Loucy (cell line): ENCODE data around the gene PTOV1.

Source experiments
- EZH2phosphoT487 ChIP-seq: fragments of 200-600 bp; IDR thresholded peaks from 2 replicates; pipeline ENCODE4 v1.6.1; 2018; ENCODE audit warnings: antibody characterized with exemption, mild to moderate bottlenecking, moderate library complexity, borderline replicate concordance
- TF ChIP-seq, protein P1 (sequence below): fragments of 200-600 bp; sonication (generic); conservative IDR thresholded peaks from 2 replicates; pipeline ENCODE4 v1.5.1; 2014; ENCODE audit warnings: mild to moderate bottlenecking, antibody characterized with exemption, low read length

DNA sequence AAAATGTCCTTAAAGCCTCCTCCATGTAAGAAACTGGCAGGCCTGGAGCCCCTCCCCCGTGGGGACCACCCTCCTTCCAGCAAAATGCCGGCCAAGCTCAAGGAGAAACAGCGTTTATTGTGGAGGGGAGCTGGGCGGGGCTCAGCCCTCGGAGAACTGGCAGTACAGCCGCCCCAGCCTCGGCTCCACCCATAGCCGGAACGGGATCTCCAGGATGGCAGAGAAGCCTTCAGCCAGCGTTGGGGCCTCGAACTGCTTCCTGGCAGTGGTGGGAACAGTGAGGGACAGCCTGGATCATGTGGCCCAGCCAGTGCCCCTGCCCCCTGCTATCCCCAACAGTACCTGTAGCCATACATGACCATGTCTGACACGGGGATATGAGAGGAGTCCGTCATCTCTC, 10.1 kb downstream of the PTOV1 start:
- TF ChIP-seq, protein P1, sequence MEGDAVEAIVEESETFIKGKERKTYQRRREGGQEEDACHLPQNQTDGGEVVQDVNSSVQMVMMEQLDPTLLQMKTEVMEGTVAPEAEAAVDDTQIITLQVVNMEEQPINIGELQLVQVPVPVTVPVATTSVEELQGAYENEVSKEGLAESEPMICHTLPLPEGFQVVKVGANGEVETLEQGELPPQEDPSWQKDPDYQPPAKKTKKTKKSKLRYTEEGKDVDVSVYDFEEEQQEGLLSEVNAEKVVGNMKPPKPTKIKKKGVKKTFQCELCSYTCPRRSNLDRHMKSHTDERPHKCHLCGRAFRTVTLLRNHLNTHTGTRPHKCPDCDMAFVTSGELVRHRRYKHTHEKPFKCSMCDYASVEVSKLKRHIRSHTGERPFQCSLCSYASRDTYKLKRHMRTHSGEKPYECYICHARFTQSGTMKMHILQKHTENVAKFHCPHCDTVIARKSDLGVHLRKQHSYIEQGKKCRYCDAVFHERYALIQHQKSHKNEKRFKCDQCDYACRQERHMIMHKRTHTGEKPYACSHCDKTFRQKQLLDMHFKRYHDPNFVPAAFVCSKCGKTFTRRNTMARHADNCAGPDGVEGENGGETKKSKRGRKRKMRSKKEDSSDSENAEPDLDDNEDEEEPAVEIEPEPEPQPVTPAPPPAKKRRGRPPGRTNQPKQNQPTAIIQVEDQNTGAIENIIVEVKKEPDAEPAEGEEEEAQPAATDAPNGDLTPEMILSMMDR = no peak
- TF ChIP-seq EZH2phosphoT487 = no peak
